GM12878 (cell line): ENCODE measurements around the gene FPGT. TPM values are rescaled to one million over a fixed set of nuclear protein-coding genes. Genes with fewer than 3 reads are reported as not detected.

Source experiments
- ATAC-seq: fragments of 200-7000 bp; cut with Tn5 transposase; 3 replicates; pipeline ENCODE4 v1.9.1; 2020; ENCODE audit warnings: mild to moderate bottlenecking, moderate library complexity
- BruUV-seq: library from RNA; stranded (reverse); fragments of 400-500 nt; replicated peaks from 2 replicates; lab custom pipeline; 2021; lab: Mats Ljungman, UMichigan
- CTCF ChIA-PET: fragments of 300-600 bp; sonication (Branson Sonifier 250); formaldehyde crosslinking; extraction: SDS; loops from one replicate; lab custom pipeline; 2021; ENCODE audit warnings: inconsistent platforms; lab: Yijun Ruan, JAX
- POLR2A ChIA-PET: fragments of 350-600 bp; formaldehyde crosslinking; extraction: SDS; loops from one replicate; lab custom pipeline; 2021; ENCODE audit warnings: inconsistent platforms; lab: Charles Lee
- RAD21 ChIA-PET: fragments of 300-600 bp; sonication (Branson Sonifier 250); formaldehyde crosslinking; loops from one replicate; lab custom pipeline; 2023; ENCODE audit warnings: antibody characterized with exemption; ENCODE audit not compliant: unreplicated experiment; lab: Charles Lee
- SMC1A ChIA-PET: fragments of 300-600 bp; sonication (Branson Sonifier 250); formaldehyde crosslinking; loops from one replicate; lab custom pipeline; 2023; ENCODE audit not compliant: unreplicated experiment, uncharacterized antibody; lab: Charles Lee
- DNase-seq: peaks from one replicate; pipeline ENCODE4 v3.0.0-alpha.2; 2011; ENCODE audit warnings: low read depth, low spot score
- FAIRE-seq: peaks from 3 replicates; lab custom pipeline; 2011; peaks lifted over from hg19 to GRCh38; lab: Jason Lieb, UNC
- H2AFZ ChIP-seq: 2 replicates; pipeline ENCODE4 v1.6.0; 2011; ENCODE audit warnings: low read depth, low read length, control low read depth; ENCODE audit not compliant: control insufficient read depth
- H3K27ac ChIP-seq: 2 replicates; pipeline ENCODE4 v1.5.1; 2011; ENCODE audit warnings: control low read depth; ENCODE audit not compliant: control insufficient read depth, insufficient read depth
- H3K27me3 ChIP-seq, 2 experiments: replicated peaks in 1 of 2; 2 replicates each; pipeline versions ENCODE4 v1.6.0 to v1.6.1; 2011; ENCODE audit warnings: low read length in 1 of 2; ENCODE audit not compliant: control insufficient read depth in 2 of 2, insufficient read depth in 2 of 2
- H3K36me3 ChIP-seq, 2 experiments: 2 replicates each; pipeline ENCODE4 v1.5.1; 2011; ENCODE audit warnings: low read length in 1 of 2; ENCODE audit not compliant: control insufficient read depth in 2 of 2, insufficient read depth in 2 of 2
- H3K4me1 ChIP-seq: 2 replicates; pipeline ENCODE4 v1.6.1; 2011; ENCODE audit warnings: mild to moderate bottlenecking, low read length, moderate library complexity, mixed read lengths; ENCODE audit not compliant: control insufficient read depth, insufficient read depth
- H3K4me2 ChIP-seq: 2 replicates; pipeline ENCODE4 v1.6.0; 2011; ENCODE audit warnings: control low read depth; ENCODE audit not compliant: control insufficient read depth, insufficient read depth
- H3K4me3 ChIP-seq: fragments of 200-600 bp; sonication (generic); 2 replicates; pipeline ENCODE4 v1.5.1; 2016
- H3K79me2 ChIP-seq: 2 replicates; pipeline ENCODE4 v1.6.0; 2011; ENCODE audit warnings: low read length; ENCODE audit not compliant: control insufficient read depth, insufficient read depth
- H3K9ac ChIP-seq: 2 replicates; pipeline ENCODE4 v1.8.0; 2011; ENCODE audit warnings: low read length, control low read depth, mixed read lengths; ENCODE audit not compliant: control insufficient read depth, insufficient read depth
- H3K9me3 ChIP-seq: replicated peaks from 3 replicates; pipeline ENCODE4 v1.5.1; 2011; ENCODE audit warnings: mild to moderate bottlenecking, low read length; ENCODE audit not compliant: control insufficient read depth, insufficient read depth
- H4K20me1 ChIP-seq: 2 replicates; pipeline ENCODE4 v1.6.0; 2011; ENCODE audit not compliant: control insufficient read depth, insufficient read depth
- CREB1 ChIP-seq: IDR thresholded peaks from 2 replicates; pipeline ENCODE4 v1.6.1; 2012; ENCODE audit warnings: low read depth, mild to moderate bottlenecking, inconsistent platforms
- PAX5 ChIP-seq: IDR thresholded peaks from 2 replicates; pipeline ENCODE4 v1.6.1; 2011; ENCODE audit warnings: low read depth, low read length, borderline replicate concordance
- POU2F2 ChIP-seq: IDR thresholded peaks from 3 replicates; pipeline ENCODE4 v1.6.1; 2011; ENCODE audit warnings: low read depth, mild to moderate bottlenecking, low read length, borderline replicate concordance
- RFX5 ChIP-seq: IDR thresholded peaks from 2 replicates; pipeline ENCODE4 v1.6.1; 2011; ENCODE audit warnings: low read depth, low read length, improper control_type of control experiment
- SPI1 ChIP-seq: IDR thresholded peaks from 2 replicates; pipeline ENCODE4 v1.6.1; 2011; ENCODE audit warnings: low read depth, mild to moderate bottlenecking, low read length, moderate library complexity, borderline replicate concordance; ENCODE audit not compliant: insufficient read depth
- SUZ12 ChIP-seq: fragments of 200-600 bp; sonication (generic); IDR thresholded peaks from one replicate; pipeline ENCODE4 v1.6.1; 2018; ENCODE audit warnings: antibody characterized with exemption, mild to moderate bottlenecking; ENCODE audit not compliant: unreplicated experiment
- TAF1 ChIP-seq: IDR thresholded peaks from 2 replicates; pipeline ENCODE4 v1.6.1; 2011; ENCODE audit warnings: mild to moderate bottlenecking, low read depth, low read length, borderline replicate concordance
- TCF7 ChIP-seq: IDR thresholded peaks from 2 replicates; pipeline ENCODE4 v1.6.1; 2014; ENCODE audit warnings: antibody characterized with exemption, borderline replicate concordance
- ZNF217 ChIP-seq: fragments of 450-650 bp; IDR thresholded peaks from 2 replicates; pipeline ENCODE4 v1.6.1; 2017; ENCODE audit warnings: antibody characterized with exemption, mild to moderate bottlenecking
- ZNF384 ChIP-seq: IDR thresholded peaks from 2 replicates; pipeline ENCODE4 v1.6.1; 2012; ENCODE audit warnings: low read depth, mild to moderate bottlenecking, low read length, improper control_type of control experiment, borderline replicate concordance
- WGBS: methylation state at CpG from one replicate; pipeline ENCODE4 v1.1.6; 2016; ENCODE audit warnings: low lambda C conversion rate; ENCODE audit not compliant: insufficient replicate concordance, insufficient coverage; ENCODE audit errors: missing lambda C conversion rate; 5-methylcytosine and 5-hydroxymethylcytosine counted together
- in situ Hi-C: fragments of 300-500 bp; cut with MboI; formaldehyde crosslinking; loops from 9 replicates; pipeline ENCODE4 v1.14.3; 2018; ENCODE audit warnings: mixed read lengths
- intact Hi-C: fragments of 100-400 bp; cut with micrococcal nuclease; formaldehyde crosslinking; loops from one replicate; pipeline ENCODE4 v1.14.2; 2022; ENCODE audit not compliant: unreplicated experiment
- polyA plus RNA-seq, 11 experiments: library from polyadenylated mRNA; depleted of rRNA in 4 of 11; unstranded in 6 of 11; stranded (reverse) in 5 of 11; fragments of >200 nt; fragmentation: Nextera tagmentation in 4 of 11; fragmentation: Illumina TruSeq in 1 of 11; extraction: Ambion mirVana in 4 of 11; extraction: Trizol in 1 of 11; gene quantifications; 1 replicate in 1 of 11; 2 replicates in 10 of 11; pipeline versions ENCODE4 v1.2.1 to v1.2.3, GENCODE V29; 2011 to 2016; ENCODE audit warnings: inconsistent platforms in 2 of 11, missing spikeins in 2 of 11, low read depth in 1 of 11
- total RNA-seq, 4 experiments: library from RNA; depleted of rRNA in 3 of 4; stranded (reverse); fragments of >200 nt in 3 of 4; fragmentation: Illumina TruSeq in 1 of 4; extraction: Trizol in 1 of 4; gene quantifications; 2 replicates each; pipeline versions ENCODE4 v1.2.1 to v1.2.3, GENCODE V29; 2013 to 2021
- TF ChIP-seq, protein P1 (sequence below): IDR thresholded peaks from 2 replicates; pipeline ENCODE4 v1.6.1; 2012; ENCODE audit warnings: low read depth, low read length, improper control_type of control experiment
- TF ChIP-seq, protein P2 (sequence below): fragments of 450-650 bp; formaldehyde crosslinking; IDR thresholded peaks from 2 replicates; pipeline ENCODE4 v1.5.0; 2022; ENCODE audit warnings: mild to moderate bottlenecking, missing genetic modification characterization
- TF ChIP-seq, protein P3 (sequence below): fragments of 450-650 bp; IDR thresholded peaks from 2 replicates; pipeline ENCODE4 v1.6.1; 2014; ENCODE audit warnings: mild to moderate bottlenecking

The FPGT gene
- total and polyA plus RNA-seq, 10 of the 15 experiments (the other 5 are each of a cell fraction or from before 2014, with no cell fraction given), result 7.8 to 15.4 (median 11.5) TPM

DNA sequence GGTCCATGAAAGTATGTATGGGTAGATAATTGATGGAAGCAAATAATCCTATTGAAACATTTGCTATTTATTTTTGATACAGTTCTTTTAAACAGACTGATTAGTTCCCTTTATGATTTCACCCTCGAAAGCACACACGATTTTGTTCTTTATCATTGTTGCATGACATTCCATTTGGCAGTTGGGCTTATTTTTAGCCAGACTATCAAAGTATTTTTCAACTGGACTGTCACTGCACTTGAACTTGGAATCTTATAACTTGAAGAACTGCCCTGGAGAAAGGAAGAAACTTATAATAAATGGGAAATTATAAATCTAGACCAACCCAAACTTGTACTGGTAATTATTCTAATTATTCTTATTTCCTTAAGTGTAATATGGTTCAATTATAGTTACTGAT, 37.1 kb downstream of the FPGT start, which contains the start of gene TNNI3K:
TNNI3K (plus strand) TSS at position 235 of the 400 bp plus-strand sequence; CDS start at position 300, 65 bp downstream.
- H3K9me3 ChIP-seq, result no peaks in the 10 kb centered on the region
- no peak within 1 kb of the TSS for H2AFZ ChIP-seq
- no peak for TF ChIP-seq TAF1
- TF ChIP-seq, protein P1, sequence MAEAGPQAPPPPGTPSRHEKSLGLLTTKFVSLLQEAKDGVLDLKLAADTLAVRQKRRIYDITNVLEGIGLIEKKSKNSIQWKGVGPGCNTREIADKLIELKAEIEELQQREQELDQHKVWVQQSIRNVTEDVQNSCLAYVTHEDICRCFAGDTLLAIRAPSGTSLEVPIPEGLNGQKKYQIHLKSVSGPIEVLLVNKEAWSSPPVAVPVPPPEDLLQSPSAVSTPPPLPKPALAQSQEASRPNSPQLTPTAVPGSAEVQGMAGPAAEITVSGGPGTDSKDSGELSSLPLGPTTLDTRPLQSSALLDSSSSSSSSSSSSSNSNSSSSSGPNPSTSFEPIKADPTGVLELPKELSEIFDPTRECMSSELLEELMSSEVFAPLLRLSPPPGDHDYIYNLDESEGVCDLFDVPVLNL, result no peak
- TF ChIP-seq, protein P2, sequence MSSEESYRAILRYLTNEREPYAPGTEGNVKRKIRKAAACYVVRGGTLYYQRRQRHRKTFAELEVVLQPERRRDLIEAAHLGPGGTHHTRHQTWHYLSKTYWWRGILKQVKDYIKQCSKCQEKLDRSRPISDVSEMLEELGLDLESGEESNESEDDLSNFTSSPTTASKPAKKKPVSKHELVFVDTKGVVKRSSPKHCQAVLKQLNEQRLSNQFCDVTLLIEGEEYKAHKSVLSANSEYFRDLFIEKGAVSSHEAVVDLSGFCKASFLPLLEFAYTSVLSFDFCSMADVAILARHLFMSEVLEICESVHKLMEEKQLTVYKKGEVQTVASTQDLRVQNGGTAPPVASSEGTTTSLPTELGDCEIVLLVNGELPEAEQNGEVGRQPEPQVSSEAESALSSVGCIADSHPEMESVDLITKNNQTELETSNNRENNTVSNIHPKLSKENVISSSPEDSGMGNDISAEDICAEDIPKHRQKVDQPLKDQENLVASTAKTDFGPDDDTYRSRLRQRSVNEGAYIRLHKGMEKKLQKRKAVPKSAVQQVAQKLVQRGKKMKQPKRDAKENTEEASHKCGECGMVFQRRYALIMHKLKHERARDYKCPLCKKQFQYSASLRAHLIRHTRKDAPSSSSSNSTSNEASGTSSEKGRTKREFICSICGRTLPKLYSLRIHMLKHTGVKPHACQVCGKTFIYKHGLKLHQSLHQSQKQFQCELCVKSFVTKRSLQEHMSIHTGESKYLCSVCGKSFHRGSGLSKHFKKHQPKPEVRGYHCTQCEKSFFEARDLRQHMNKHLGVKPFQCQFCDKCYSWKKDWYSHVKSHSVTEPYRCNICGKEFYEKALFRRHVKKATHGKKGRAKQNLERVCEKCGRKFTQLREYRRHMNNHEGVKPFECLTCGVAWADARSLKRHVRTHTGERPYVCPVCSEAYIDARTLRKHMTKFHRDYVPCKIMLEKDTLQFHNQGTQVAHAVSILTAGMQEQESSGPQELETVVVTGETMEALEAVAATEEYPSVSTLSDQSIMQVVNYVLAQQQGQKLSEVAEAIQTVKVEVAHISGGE, result no peak
- no peak for TF ChIP-seq SUZ12
- TF ChIP-seq, protein P3, sequence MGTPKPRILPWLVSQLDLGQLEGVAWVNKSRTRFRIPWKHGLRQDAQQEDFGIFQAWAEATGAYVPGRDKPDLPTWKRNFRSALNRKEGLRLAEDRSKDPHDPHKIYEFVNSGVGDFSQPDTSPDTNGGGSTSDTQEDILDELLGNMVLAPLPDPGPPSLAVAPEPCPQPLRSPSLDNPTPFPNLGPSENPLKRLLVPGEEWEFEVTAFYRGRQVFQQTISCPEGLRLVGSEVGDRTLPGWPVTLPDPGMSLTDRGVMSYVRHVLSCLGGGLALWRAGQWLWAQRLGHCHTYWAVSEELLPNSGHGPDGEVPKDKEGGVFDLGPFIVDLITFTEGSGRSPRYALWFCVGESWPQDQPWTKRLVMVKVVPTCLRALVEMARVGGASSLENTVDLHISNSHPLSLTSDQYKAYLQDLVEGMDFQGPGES, result no peak
- no peak for TF ChIP-seq RFX5
- no peak for TF ChIP-seq POU2F2
- no peak for TF ChIP-seq ZNF384
- TF ChIP-seq SPI1, result no peak
- TF ChIP-seq CREB1, result no peak
- TF ChIP-seq TCF7, result no peak
- TF ChIP-seq ZNF217, result no peak
- no peak for TF ChIP-seq PAX5
- ChIA-PET CTCF (no interaction called here), SMC1A (no interaction called here), POLR2A (no interaction called here), RAD21 (no interaction called here)
- no peak within 1 kb of the TSS for H3K4me2 ChIP-seq
- in situ Hi-C loops, result no loop called here
- no TSS peak for BruUV-seq
- H3K9ac ChIP-seq, result no peak within 1 kb of the TSS
- ATAC-seq (no peak), FAIRE-seq (no peak), DNase-seq (no peak)
- 38% methylated on average over 2 of the region's 2 CpGs for WGBS
- intact Hi-C loops, result no loop called here
- H3K36me3 ChIP-seq, result no peaks in the 10 kb centered on the region
- no peaks in the 10 kb centered on the region for H3K27me3 ChIP-seq
- no peaks in the 10 kb centered on the region for H4K20me1 ChIP-seq
- H3K27ac ChIP-seq, result no peak within 1 kb of the TSS
- no peaks in the 10 kb centered on the region for H3K79me2 ChIP-seq
- H3K4me3 ChIP-seq, result no peak within 1 kb of the TSS
- no peaks in the 10 kb centered on the region for H3K4me1 ChIP-seq
